ENCODE data around the gene SPARCL1.

DNA sequence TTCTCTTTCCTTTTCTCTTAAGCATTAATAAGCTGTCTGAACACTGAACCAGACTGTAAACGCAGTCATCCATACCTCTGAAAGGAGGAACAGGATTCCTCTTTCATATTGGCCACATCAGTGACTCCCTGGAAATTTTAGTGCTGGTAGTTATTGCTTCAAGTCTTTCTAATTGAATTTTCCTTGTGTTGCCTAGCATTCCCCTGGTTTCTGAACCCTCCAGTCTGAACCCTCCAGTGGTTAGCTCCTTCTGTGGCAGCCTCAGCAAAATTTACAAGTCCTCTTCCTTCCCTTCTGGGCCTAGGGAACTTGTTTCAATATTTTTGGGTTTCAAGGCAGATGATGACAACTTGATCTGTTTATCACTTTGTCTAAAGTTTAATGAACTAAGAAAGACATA is 7.9 kb downstream of the SPARCL1 start:
- TF ChIP-seq CTCF (IDR thresholded peaks at IDR 0.05; ENCODE audit: low read length) (no peak), EZH2 (IDR thresholded peaks at IDR 0.05; ENCODE audit: borderline replicate concordance, low read length) (no peak)

All from OCI-LY1 (cell line).